CD1c-positive myeloid dendritic cell (primary cell): ENCODE results near the gene CHM.
A peak's percentile ranks its signal among the peaks of the same experiment; 100 is the strongest.
"Not testable (repeated sequence)": the region's sequence is repeated elsewhere in the genome, so short reads cannot be mapped to it uniquely, and the experiment has no call there.

Experiments used
- DNase-seq: peaks from one replicate; pipeline ENCODE4 v3.0.0-alpha.2; 2016; ENCODE audit errors: extremely low spot score

The CHM gene

GRCh38 chrX:86047174-86047935, at the start of gene CHM:
CHM (minus strand) TSS chrX:86047558; CDS start chrX:86047532, 26 bp downstream.
- peak; percentile 82 for DNase-seq

- DNase-seq = no peak
Observed at GRCh38 chrX:86078650-86079049, 31.3 kb upstream of the CHM start.

GRCh38 chrX:86066998-86067397, 19.6 kb upstream of the CHM start:
- no peak for DNase-seq

- DNase-seq = no peak
Observed at GRCh38 chrX:86061407-86061806, 14.0 kb upstream of the CHM start.

GRCh38 chrX:86051741-86052140, 4.4 kb upstream of the CHM start:
- no peak for DNase-seq

GRCh38 chrX:86047936-86048280, 550 bp upstream of the CHM start:
- DNase-seq = no peak

- no peak for DNase-seq
Observed at GRCh38 chrX:86044216-86044615, 3.1 kb downstream of the CHM start.

GRCh38 chrX:86039625-86040568, 7.5 kb downstream of the CHM start:
- no peak for DNase-seq

- DNase-seq = no peak
Observed at GRCh38 chrX:86033385-86033784, 14.0 kb downstream of the CHM start.

GRCh38 chrX:86028681-86029080, 18.7 kb downstream of the CHM start:
- DNase-seq = no peak

GRCh38 chrX:86023811-86024210, 23.5 kb downstream of the CHM start:
- peak; percentile 50 for DNase-seq

GRCh38 chrX:86021652-86022289, 25.6 kb downstream of the CHM start:
- peak; percentile 50 for DNase-seq

GRCh38 chrX:86016139-86016538, 31.2 kb downstream of the CHM start:
- DNase-seq = no peak

- DNase-seq = not testable (repeated sequence)
Observed at GRCh38 chrX:86014959-86015358, 32.4 kb downstream of the CHM start.

GRCh38 chrX:86014421-86014820, 32.9 kb downstream of the CHM start:
- no peak for DNase-seq

GRCh38 chrX:86013792-86014191, 33.6 kb downstream of the CHM start:
- no peak for DNase-seq

GRCh38 chrX:86012188-86012587, 35.2 kb downstream of the CHM start:
- DNase-seq = no peak

- DNase-seq = not testable (repeated sequence)
Observed at GRCh38 chrX:86009803-86010202, 37.6 kb downstream of the CHM start.

GRCh38 chrX:86007891-86008290, 39.5 kb downstream of the CHM start:
- not testable (repeated sequence) for DNase-seq

- DNase-seq = no peak
Observed at GRCh38 chrX:86002076-86002896, 45.1 kb downstream of the CHM start.

- no peak for DNase-seq
Observed at GRCh38 chrX:85998954-85999353, 48.4 kb downstream of the CHM start.

GRCh38 chrX:85996555-85996954, 50.8 kb downstream of the CHM start:
- no peak for DNase-seq
